ENCODE data around the gene TNN. TPM values are rescaled to one million over a fixed set of nuclear protein-coding genes. Genes with fewer than 3 reads are reported as not detected.

Gene TNN
- total RNA-seq, 3 donors from 2014 or later: not detected

GRCh38 chr1:175114996-175115395 is 47.4 kb downstream of the TNN start:
- Mint-ChIP-seq H3K4me1 (ENCODE audit: low read depth) (no peaks in the 10 kb centered on the region), H3K4me3 (no peak overlapping the region), H3K36me3 (ENCODE audit: insufficient read depth) (no peaks in the 10 kb centered on the region), H3K27me3 (ENCODE audit: low read depth) (peaks cover 6% of the 10 kb centered on the region), H3K9me3 (peaks cover 22% of the 10 kb centered on the region)
- ATAC-seq (no peak), DNase-seq (no peak)

- DNase-seq: no peak
- Mint-ChIP-seq H3K9me3 (peaks cover 22% of the 10 kb centered on the region), H3K4me1 (ENCODE audit: low read depth) (no peaks in the 10 kb centered on the region), H3K27me3 (ENCODE audit: low read depth) (peaks cover 6% of the 10 kb centered on the region), H3K4me3 (no peak overlapping the region), H3K36me3 (ENCODE audit: insufficient read depth) (no peaks in the 10 kb centered on the region)
- no peak for ATAC-seq
These were observed 48.7 kb downstream of the TNN start for GRCh38 chr1:175116210-175116798.

- Mint-ChIP-seq H3K36me3 (ENCODE audit: insufficient read depth) (no peaks in the 10 kb centered on the region), H3K9me3 (peaks cover 22% of the 10 kb centered on the region), H3K27me3 (ENCODE audit: low read depth) (peaks cover 6% of the 10 kb centered on the region), H3K4me1 (ENCODE audit: low read depth) (no peaks in the 10 kb centered on the region), H3K4me3 (no peak overlapping the region)
- DNase-seq (no peak), ATAC-seq (no peak)
These were observed 49.3 kb downstream of the TNN start for GRCh38 chr1:175116903-175117302.

- Mint-ChIP-seq H3K4me1 (ENCODE audit: low read depth) (no peaks in the 10 kb centered on the region), H3K27me3 (ENCODE audit: low read depth) (peaks cover 6% of the 10 kb centered on the region), H3K4me3 (no peak overlapping the region), H3K9me3 (peaks cover 10% of the 10 kb centered on the region), H3K36me3 (ENCODE audit: insufficient read depth) (no peaks in the 10 kb centered on the region)
- DNase-seq: no peak
- ATAC-seq: no peak
These were observed 51.0 kb downstream of the TNN start for GRCh38 chr1:175118375-175119367.

- H3K4me1 Mint-ChIP-seq (ENCODE audit: low read depth): no peaks in the 10 kb centered on the region
- H3K4me3 Mint-ChIP-seq: no peak overlapping the region
- H3K27me3 Mint-ChIP-seq (ENCODE audit: low read depth): peaks cover 3% of the 10 kb centered on the region
- DNase-seq (no peak), ATAC-seq (no peak)
- H3K9me3 Mint-ChIP-seq: no peaks in the 10 kb centered on the region
- H3K36me3 Mint-ChIP-seq (ENCODE audit: insufficient read depth): no peaks in the 10 kb centered on the region
These were observed 52.9 kb downstream of the TNN start for GRCh38 chr1:175120511-175120910.

GRCh38 chr1:175124861-175125260 is 57.2 kb downstream of the TNN start:
- H3K9me3 Mint-ChIP-seq: no peaks in the 10 kb centered on the region
- DNase-seq (no peak), ATAC-seq (no peak)
- no peak overlapping the region for H3K4me3 Mint-ChIP-seq
- no peaks in the 10 kb centered on the region for H3K4me1 Mint-ChIP-seq (ENCODE audit: low read depth)
- H3K36me3 Mint-ChIP-seq (ENCODE audit: insufficient read depth): no peaks in the 10 kb centered on the region
- H3K27me3 Mint-ChIP-seq (ENCODE audit: low read depth): peaks cover 3% of the 10 kb centered on the region

- no peaks in the 10 kb centered on the region for H3K36me3 Mint-ChIP-seq (ENCODE audit: insufficient read depth)
- no peak for ATAC-seq
These were observed 58.7 kb downstream of the TNN start for GRCh38 chr1:175126347-175126746.

GRCh38 chr1:175127565-175127964 is 59.9 kb downstream of the TNN start:
- DNase-seq: no peak
- Mint-ChIP-seq H3K4me1 (ENCODE audit: low read depth) (no peaks in the 10 kb centered on the region), H3K4me3 (no peak overlapping the region), H3K27me3 (ENCODE audit: low read depth) (peaks cover 3% of the 10 kb centered on the region), H3K9me3 (no peaks in the 10 kb centered on the region), H3K36me3 (ENCODE audit: insufficient read depth) (no peaks in the 10 kb centered on the region)
- no peak for ATAC-seq

More at GRCh38 chr1:175126347-175126746, 58.7 kb downstream of the TNN start:
- H3K9me3 Mint-ChIP-seq: no peaks in the 10 kb centered on the region
- no peak for DNase-seq
- H3K4me1 Mint-ChIP-seq (ENCODE audit: low read depth): no peaks in the 10 kb centered on the region
- no peak overlapping the region for H3K4me3 Mint-ChIP-seq
- H3K27me3 Mint-ChIP-seq (ENCODE audit: low read depth): peaks cover 3% of the 10 kb centered on the region

GRCh38 chr1:175128523-175128922 is 60.9 kb downstream of the TNN start:
- Mint-ChIP-seq H3K27me3 (ENCODE audit: low read depth) (peaks cover 3% of the 10 kb centered on the region), H3K4me3 (no peak overlapping the region), H3K4me1 (ENCODE audit: low read depth) (no peaks in the 10 kb centered on the region), H3K9me3 (no peaks in the 10 kb centered on the region), H3K36me3 (ENCODE audit: insufficient read depth) (no peaks in the 10 kb centered on the region)
- DNase-seq: no peak
- ATAC-seq: no peak

- no peaks in the 10 kb centered on the region for H3K36me3 Mint-ChIP-seq (ENCODE audit: insufficient read depth)
- H3K4me3 Mint-ChIP-seq: no peak overlapping the region
- DNase-seq (no peak), ATAC-seq (no peak)
- H3K4me1 Mint-ChIP-seq (ENCODE audit: low read depth): no peaks in the 10 kb centered on the region
- no peaks in the 10 kb centered on the region for H3K9me3 Mint-ChIP-seq
- H3K27me3 Mint-ChIP-seq (ENCODE audit: low read depth): peaks cover 3% of the 10 kb centered on the region
These were observed 61.5 kb downstream of the TNN start for GRCh38 chr1:175129182-175129581.

GRCh38 chr1:175129644-175129996 is 62.0 kb downstream of the TNN start:
- ATAC-seq: no peak
- Mint-ChIP-seq H3K9me3 (no peaks in the 10 kb centered on the region), H3K4me1 (ENCODE audit: low read depth) (no peaks in the 10 kb centered on the region), H3K27me3 (ENCODE audit: low read depth) (peaks cover 5% of the 10 kb centered on the region), H3K4me3 (no peak overlapping the region), H3K36me3 (ENCODE audit: insufficient read depth) (no peaks in the 10 kb centered on the region)
- no peak for DNase-seq

GRCh38 chr1:175129997-175130648 is 62.5 kb downstream of the TNN start:
- DNase-seq: no peak
- Mint-ChIP-seq H3K36me3 (ENCODE audit: insufficient read depth) (no peaks in the 10 kb centered on the region), H3K4me3 (no peak overlapping the region), H3K4me1 (ENCODE audit: low read depth) (no peaks in the 10 kb centered on the region), H3K9me3 (no peaks in the 10 kb centered on the region), H3K27me3 (ENCODE audit: low read depth) (peaks cover 8% of the 10 kb centered on the region)
- ATAC-seq: no peak

GRCh38 chr1:175130649-175131045 is 63.0 kb downstream of the TNN start:
- no peaks in the 10 kb centered on the region for H3K9me3 Mint-ChIP-seq
- H3K4me3 Mint-ChIP-seq: no peak overlapping the region
- no peak for DNase-seq
- H3K36me3 Mint-ChIP-seq (ENCODE audit: insufficient read depth): no peaks in the 10 kb centered on the region
- no peak for ATAC-seq
- peaks cover 10% of the 10 kb centered on the region for H3K27me3 Mint-ChIP-seq (ENCODE audit: low read depth)
- H3K4me1 Mint-ChIP-seq (ENCODE audit: low read depth): no peaks in the 10 kb centered on the region

- ATAC-seq (no peak), DNase-seq (no peak)
These were observed 63.5 kb downstream of the TNN start for GRCh38 chr1:175131095-175131494.

More at GRCh38 chr1:175131095-175131494, 63.5 kb downstream of the TNN start:
- H3K4me1 Mint-ChIP-seq (ENCODE audit: low read depth): no peaks in the 10 kb centered on the region
- H3K27me3 Mint-ChIP-seq (ENCODE audit: low read depth): peaks cover 14% of the 10 kb centered on the region
- H3K36me3 Mint-ChIP-seq (ENCODE audit: insufficient read depth): no peaks in the 10 kb centered on the region
- no peak overlapping the region for H3K4me3 Mint-ChIP-seq
- no peaks in the 10 kb centered on the region for H3K9me3 Mint-ChIP-seq
